Calu3 (cell line): ENCODE data around the gene TPSG1. TPM values are rescaled to one million over a fixed set of nuclear protein-coding genes. Genes with fewer than 3 reads are reported as not detected.
"Not testable (repeated sequence)": the region's sequence is repeated elsewhere in the genome, so short reads cannot be mapped to it uniquely, and the experiment has no call there.

ENCODE experiments used
- BruUV-seq: library from RNA; stranded (reverse); fragments of 400-500 nt; replicated peaks from 2 replicates; lab custom pipeline; 2021; lab: Mats Ljungman, UMichigan
- CTCF ChIA-PET: fragments of 300-600 bp; sonication (Branson Sonifier 250); formaldehyde crosslinking; loops from one replicate; lab custom pipeline; 2022; ENCODE audit warnings: antibody characterized with exemption; lab: Charles Lee
- DNase-seq: peaks from one replicate; pipeline ENCODE4 v3.0.0; 2022
- H3K27ac Mint-ChIP-seq: one replicate; pipeline ENCODE4 v1.8.0; 2022; ENCODE audit warnings: mixed read lengths; ENCODE audit not compliant: unreplicated experiment
- H3K27me3 Mint-ChIP-seq: one replicate; pipeline ENCODE4 v1.8.0; 2022; ENCODE audit warnings: mixed read lengths; ENCODE audit not compliant: unreplicated experiment
- H3K36me3 Mint-ChIP-seq: one replicate; pipeline ENCODE4 v1.8.0; 2022; ENCODE audit warnings: mild to moderate bottlenecking, moderate library complexity, mixed read lengths; ENCODE audit not compliant: insufficient read depth, unreplicated experiment
- H3K4me1 Mint-ChIP-seq: one replicate; pipeline ENCODE4 v1.8.0; 2022; ENCODE audit warnings: mild to moderate bottlenecking, low read depth, mixed read lengths; ENCODE audit not compliant: unreplicated experiment
- H3K4me3 Mint-ChIP-seq: one replicate; pipeline ENCODE4 v1.8.0; 2022; ENCODE audit warnings: mild to moderate bottlenecking, low read depth, moderate library complexity, mixed read lengths; ENCODE audit not compliant: unreplicated experiment
- H3K9me3 Mint-ChIP-seq: one replicate; pipeline ENCODE4 v1.8.0; 2022; ENCODE audit warnings: low read depth, mixed read lengths; ENCODE audit not compliant: unreplicated experiment
- CTCF ChIP-seq: fragments of 200-600 bp; IDR thresholded peaks from one replicate; pipeline ENCODE4 v1.8.0; 2022; ENCODE audit warnings: antibody characterized with exemption; ENCODE audit not compliant: unreplicated experiment
- intact Hi-C: fragments of 100-400 bp; cut with micrococcal nuclease; formaldehyde crosslinking; loops from one replicate; pipeline ENCODE4 v1.10.0; 2022; ENCODE audit not compliant: unreplicated experiment
- total RNA-seq: library from RNA; stranded (reverse); gene quantifications from 2 replicates; pipeline ENCODE4 v1.2.3, GENCODE V29; 2022

Gene TPSG1
- total RNA-seq, 1 experiment from 2014 or later, result not detected

GRCh38 chr16:1193143-1193824, 31.8 kb downstream of the TPSG1 start:
- TF ChIP-seq CTCF, result no peak
- CTCF ChIA-PET, result interaction anchor here (0.6 to 1.3 kb wide), 3 partner anchors 22 to 87 kb away, joined by 3 to 6 read pairs (median 5); no protein-coding TSS in a partner anchor
- no peaks in the 10 kb centered on the region for H3K4me1 Mint-ChIP-seq
- BruUV-seq, result no TSS peak
- peak; percentile 65 for DNase-seq
- H3K27me3 Mint-ChIP-seq, result peaks cover 74% of the 10 kb centered on the region
- peaks cover 6% of the 10 kb centered on the region for H3K36me3 Mint-ChIP-seq
- H3K4me3 Mint-ChIP-seq, result no peak overlapping the region
- H3K27ac Mint-ChIP-seq, result no peak overlapping the region
- no peaks in the 10 kb centered on the region for H3K9me3 Mint-ChIP-seq
- intact Hi-C loops, result loop anchor here (2.0 kb wide), 1 partner anchor 86 kb away; no protein-coding TSS in a partner anchor

DNA sequence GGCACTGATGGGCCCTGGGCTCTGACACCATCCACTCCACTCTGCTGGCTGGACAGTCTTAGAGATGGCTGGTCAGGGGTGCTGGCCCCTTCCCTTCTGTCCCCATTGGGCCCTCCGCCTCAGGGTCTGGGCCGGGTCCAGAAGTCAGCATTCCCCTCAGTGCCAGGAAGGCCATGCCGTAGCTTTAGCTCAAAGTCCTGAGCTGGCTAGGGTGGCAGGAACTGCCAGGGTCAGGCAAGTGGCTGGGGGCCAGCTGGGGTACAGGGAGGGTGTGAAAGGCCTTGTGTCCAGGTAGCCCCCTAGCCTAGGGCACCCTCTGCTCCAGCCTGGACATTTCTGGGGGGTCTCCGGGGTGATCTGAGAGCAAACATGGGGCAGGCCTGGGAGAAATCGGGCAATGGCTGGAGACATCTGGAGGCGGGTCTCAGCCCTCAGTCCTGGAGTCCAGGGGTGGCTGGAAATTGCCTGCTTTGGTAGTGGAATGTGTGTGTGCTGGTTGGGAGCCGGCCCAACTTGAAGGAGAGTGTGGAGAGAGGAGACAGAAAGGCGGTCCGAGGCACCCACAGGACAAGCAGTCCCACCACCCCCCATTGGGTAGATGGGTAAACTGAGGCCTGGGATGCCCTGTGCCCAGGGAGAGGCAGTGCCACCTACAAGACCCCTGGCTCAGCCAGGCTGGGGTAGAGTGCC, 32.5 kb downstream of the TPSG1 start:
- H3K36me3 Mint-ChIP-seq, result peaks cover 6% of the 10 kb centered on the region
- BruUV-seq, result no TSS peak

DNA sequence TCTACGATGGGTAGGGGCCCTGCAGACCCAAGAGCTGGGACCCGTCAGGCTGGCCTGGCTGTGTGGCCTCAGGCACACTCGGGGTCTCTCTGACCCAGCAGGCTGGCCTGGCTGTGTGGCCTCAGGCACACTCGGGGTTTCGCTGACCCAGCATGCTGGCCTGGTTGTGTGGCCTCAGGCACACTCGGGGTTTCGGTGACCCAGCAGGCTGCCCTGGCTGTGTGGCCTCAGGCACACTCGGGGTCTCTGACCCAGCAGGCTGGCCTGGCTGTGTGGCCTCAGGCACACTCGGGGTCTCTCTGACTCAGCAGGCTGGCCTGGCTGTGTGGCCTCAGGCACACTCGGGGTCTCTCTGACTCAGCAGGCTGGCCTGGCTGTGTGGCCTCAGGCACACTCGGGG, 34.3 kb downstream of the TPSG1 start:
- CTCF ChIA-PET, result interaction anchor here (0.5 to 0.6 kb wide), 2 partner anchors 16 to 249 kb away, joined by 3 to 6 read pairs; no protein-coding TSS in a partner anchor
- BruUV-seq, DNase-seq, H3K27ac Mint-ChIP-seq, H3K4me3 Mint-ChIP-seq, H3K4me1 Mint-ChIP-seq, H3K36me3 Mint-ChIP-seq, H3K9me3 Mint-ChIP-seq, intact Hi-C loops: not testable (repeated sequence)
- H3K27me3 Mint-ChIP-seq, result peaks cover 73% of the 10 kb centered on the region

More for the DNA sequence above, 32.5 kb downstream of the TPSG1 start:
- intact Hi-C loops, result loop anchor here (2.0 kb wide), 1 partner anchor 86 kb away; no protein-coding TSS in a partner anchor
- H3K27me3 Mint-ChIP-seq, result peaks cover 74% of the 10 kb centered on the region
- no peak overlapping the region for H3K27ac Mint-ChIP-seq
- H3K4me1 Mint-ChIP-seq, result no peaks in the 10 kb centered on the region
- no peak for DNase-seq
- CTCF ChIA-PET, result interaction anchor here (1.3 kb wide), 1 partner anchor 87 kb away, joined by 6 read pairs; no protein-coding TSS in a partner anchor
- H3K9me3 Mint-ChIP-seq, result no peaks in the 10 kb centered on the region
- TF ChIP-seq CTCF, result no peak
- no peak overlapping the region for H3K4me3 Mint-ChIP-seq

GRCh38 chr16:1189455-1189854, 35.6 kb downstream of the TPSG1 start:
- CTCF ChIA-PET, result no interaction called here
- H3K4me1 Mint-ChIP-seq, result no peaks in the 10 kb centered on the region

More at GRCh38 chr16:1189455-1189854, 35.6 kb downstream of the TPSG1 start:
- intact Hi-C loops, result no loop called here
- DNase-seq, result no peak
- Mint-ChIP-seq H3K27ac (no peak overlapping the region), H3K4me3 (no peak overlapping the region), H3K9me3 (no peaks in the 10 kb centered on the region), H3K36me3 (peaks cover 6% of the 10 kb centered on the region), H3K27me3 (peaks cover 76% of the 10 kb centered on the region)
- BruUV-seq, result no TSS peak
- TF ChIP-seq CTCF, result no peak
